ENCODE results near the gene VWA1.

VWA1 gene

GRCh38 chr1:1393428-1393827 lies 42.1 kb upstream of the VWA1 start:
- no peak for TF ChIP-seq CTCF (IDR thresholded peaks at IDR 0.05)

- TF ChIP-seq CTCF (IDR thresholded peaks at IDR 0.05) = no peak
These were observed 41.4 kb upstream of the VWA1 start for GRCh38 chr1:1394116-1394515.

GRCh38 chr1:1395166-1395565 lies 40.3 kb upstream of the VWA1 start:
- no peak for TF ChIP-seq CTCF (IDR thresholded peaks at IDR 0.05)

- no peak for TF ChIP-seq CTCF (IDR thresholded peaks at IDR 0.05)
These were observed 37.5 kb upstream of the VWA1 start for GRCh38 chr1:1397839-1398523.

- TF ChIP-seq CTCF (IDR thresholded peaks at IDR 0.05) = no peak
These were observed 36.8 kb upstream of the VWA1 start for GRCh38 chr1:1398677-1399186.

GRCh38 chr1:1399187-1399871 lies 36.2 kb upstream of the VWA1 start, which contains the start of gene CCNL2:
TSS of gene CCNL2 (minus strand) at chr1:1399335. CDS start at chr1:1399306, 29 bp downstream.
- TF ChIP-seq CTCF (IDR thresholded peaks at IDR 0.05) = peak; percentile 43; the same call in 1 of the 2 replicates

- no peak for TF ChIP-seq CTCF (IDR thresholded peaks at IDR 0.05)
These were observed 35.5 kb upstream of the VWA1 start for GRCh38 chr1:1399872-1400575.

All from LNCAP (cell line).